ENCODE data around the gene NXPE3. TPM values are rescaled to one million over a fixed set of nuclear protein-coding genes. Genes with fewer than 3 reads are reported as not detected.
A peak's percentile ranks its signal among the peaks of the same experiment; 100 is the strongest.

Gene NXPE3
- total and polyA plus RNA-seq, 9 of the 15 experiments (the other 6 are each of a cell fraction or from before 2014, with no cell fraction given) = 0.25 to 2.5 (median 0.95) TPM

GRCh38 chr3:101803173-101803782, 24.3 kb downstream of the NXPE3 start (continued):
- TF ChIP-seq SAFB2 (IDR thresholded peaks at IDR 0.05; ENCODE audit: borderline replicate concordance, low read depth, low read length, severe bottlenecking) = no peak
- no peak for TF ChIP-seq ZNF644 (tag; IDR thresholded peaks at IDR 0.05; ENCODE audit: low read depth)
- TF ChIP-seq TCFL5 (CRISPR knock-in tag; conservative IDR thresholded peaks at IDR 0.05) = no peak
- TF ChIP-seq PHTF2 (CRISPR knock-in tag; IDR thresholded peaks at IDR 0.05) = no peak
- TF ChIP-seq HMGN3 (IDR thresholded peaks at IDR 0.05; ENCODE audit: borderline replicate concordance, extremely low read depth, insufficient read length, low read depth, low read length) = no peak
- peak; percentile 33; the same call in 1 of the 2 replicates for TF ChIP-seq SMC3 (conservative IDR thresholded peaks at IDR 0.05; ENCODE audit: insufficient read depth, low read depth, low read length)

- DNase-seq (ENCODE audit: extremely low read depth in 1 of 4, low spot score in 3 of 4) (no peak), FAIRE-seq (no peak), ATAC-seq (no peak)
- H3K79me2 ChIP-seq (ENCODE audit: control insufficient read depth, insufficient read depth, low read length) = no peaks in the 10 kb centered on the region
- intact Hi-C loops (cut with micrococcal nuclease) (loop anchor here (2.0 kb wide), 1 partner anchor 109 kb away; no protein-coding TSS in a partner anchor), in situ Hi-C loops (cut with MboI) (loop anchor here (25.0 kb wide), 1 partner anchor 733 kb away; no protein-coding TSS in a partner anchor)
- no peaks in the 10 kb centered on the region for H3K36me3 ChIP-seq (ENCODE audit: control insufficient read depth, insufficient read depth, low read length)
- H3K4me2 ChIP-seq (ENCODE audit: insufficient read depth, low read length) = no peak overlapping the region
- no peaks in the 10 kb centered on the region for H3K9me1 ChIP-seq (ENCODE audit: control insufficient read depth, insufficient read depth, low read length)
- no peak overlapping the region for H3K9ac ChIP-seq (ENCODE audit: insufficient read depth in 1 of 2, low read depth in 2 of 2, low read length in 2 of 2)
- BruUV-seq (replicated peaks) = no TSS peak
- no peak overlapping the region for H3K27ac ChIP-seq (ENCODE audit: extremely low read depth, low read depth, low read length)
- ChIA-PET POLR2A (no interaction called here), CTCF (ENCODE audit: low intra/inter-chr PET ratio) (no interaction called here)
- no peak overlapping the region for H3K4me3 ChIP-seq
- H2AFZ ChIP-seq (ENCODE audit: low read depth, low read length) = no peak overlapping the region
- H3K4me1 ChIP-seq (replicated peaks in 1 of 2; ENCODE audit: control insufficient read depth in 2 of 2, insufficient read depth in 2 of 2, low read length in 2 of 2) = no peaks in the 10 kb centered on the region
- no peaks in the 10 kb centered on the region for H3K27me3 ChIP-seq (ENCODE audit: control insufficient read depth in 2 of 2, insufficient read depth in 2 of 2, low read length in 2 of 2)
- H3K9me3 ChIP-seq (replicated peaks; ENCODE audit: control insufficient read depth, insufficient read depth, low read depth, low read length) = no peaks in the 10 kb centered on the region
- H4K20me1 ChIP-seq (replicated peaks; ENCODE audit: control insufficient read depth, insufficient read depth, low read length) = no peaks in the 10 kb centered on the region
- 64% methylated on average over 3 of the region's 3 CpGs for WGBS (ENCODE audit: insufficient coverage, low coverage, missing lambda C conversion rate)
- no peak for TF ChIP-seq USF1 (CRISPR knock-in tag; IDR thresholded peaks at IDR 0.05)
- no peak for TF ChIP-seq SIRT6 (IDR thresholded peaks at IDR 0.05; ENCODE audit: low read depth, low read length)
- TF ChIP-seq MTF1 (CRISPR knock-in tag; IDR thresholded peaks at IDR 0.05; ENCODE audit: borderline replicate concordance) = no peak
- TF ChIP-seq TBP (optimal IDR thresholded peaks at IDR 0.05; ENCODE audit: low read depth, low read length) = no peak
- no peak for TF ChIP-seq NFYB (IDR thresholded peaks at IDR 0.05; ENCODE audit: extremely low read depth, insufficient read length)
- no peak for TF ChIP-seq ZNF696 (CRISPR knock-in tag; conservative IDR thresholded peaks at IDR 0.05)
- no peak for TF ChIP-seq ZNF507 (tag; conservative IDR thresholded peaks at IDR 0.05)
- TF ChIP-seq, protein P1, sequence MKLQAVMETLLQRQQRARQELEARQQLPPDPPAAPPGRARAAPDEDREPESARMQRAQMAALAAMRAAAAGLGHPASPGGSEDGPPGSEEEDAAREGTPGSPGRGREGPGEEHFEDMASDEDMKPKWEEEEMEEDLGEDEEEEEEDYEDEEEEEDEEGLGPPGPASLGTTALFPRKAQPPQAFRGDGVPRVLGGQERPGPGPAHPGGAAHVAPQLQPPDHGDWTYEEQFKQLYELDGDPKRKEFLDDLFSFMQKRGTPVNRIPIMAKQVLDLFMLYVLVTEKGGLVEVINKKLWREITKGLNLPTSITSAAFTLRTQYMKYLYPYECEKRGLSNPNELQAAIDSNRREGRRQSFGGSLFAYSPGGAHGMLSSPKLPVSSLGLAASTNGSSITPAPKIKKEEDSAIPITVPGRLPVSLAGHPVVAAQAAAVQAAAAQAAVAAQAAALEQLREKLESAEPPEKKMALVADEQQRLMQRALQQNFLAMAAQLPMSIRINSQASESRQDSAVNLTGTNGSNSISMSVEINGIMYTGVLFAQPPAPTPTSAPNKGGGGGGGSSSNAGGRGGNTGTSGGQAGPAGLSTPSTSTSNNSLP (IDR thresholded peaks at IDR 0.05; ENCODE audit: borderline replicate concordance, low read depth, low read length) = no peak
- TF ChIP-seq FUS (optimal IDR thresholded peaks at IDR 0.05; ENCODE audit: low read depth, low read length) = no peak
- no peak for TF ChIP-seq SPI1 (IDR thresholded peaks at IDR 0.05; ENCODE audit: borderline replicate concordance, low read depth, low read length)
- no peak for TF ChIP-seq SREBF2 (CRISPR knock-in tag; IDR thresholded peaks at IDR 0.05)
Measured at GRCh38 chr3:101803939-101804338, 24.9 kb downstream of the NXPE3 start.

All from K562 (cell line).